Endothelial cell of umbilical vein (primary cell): ENCODE measurements around the gene TDRD7. TPM values are rescaled to one million over a fixed set of nuclear protein-coding genes. Genes with fewer than 3 reads are reported as not detected.

Experiments
- BruUV-seq: library from RNA; stranded (reverse); fragments of 400-500 nt; replicated peaks from 2 replicates; lab custom pipeline; 2021; lab: Mats Ljungman, UMichigan
- CTCF ChIA-PET: fragments of 300-600, 350-600 bp; sonication (Branson Sonifier 250); formaldehyde crosslinking; loops from one replicate; lab custom pipeline; 2021; ENCODE audit warnings: antibody characterized with exemption, inconsistent platforms; lab: Charles Lee
- POLR2A ChIA-PET: fragments of 300-600, 350-600 bp; sonication (Branson Sonifier 250); formaldehyde crosslinking; loops from one replicate; lab custom pipeline; 2021; ENCODE audit warnings: antibody characterized with exemption, inconsistent platforms; lab: Charles Lee
- DNase-seq: peaks from one replicate; pipeline ENCODE4 v3.0.0-alpha.2; 2011; ENCODE audit warnings: low read depth, low spot score
- FAIRE-seq: peaks from 2 replicates; lab custom pipeline; 2011; peaks lifted over from hg19 to GRCh38; lab: Jason Lieb, UNC
- H2AFZ ChIP-seq: 2 replicates; pipeline ENCODE4 v1.6.0; 2012; ENCODE audit warnings: low read depth, low read length, control low read depth, inconsistent platforms
- H3K27ac ChIP-seq: 2 replicates; pipeline ENCODE4 v1.5.1; 2011; ENCODE audit warnings: low read depth, mild to moderate bottlenecking, control low read depth, low read length, moderate library complexity; ENCODE audit not compliant: insufficient read depth
- H3K27me3 ChIP-seq, 2 experiments: 2 replicates each; pipeline versions ENCODE4 v1.6.0 to v1.6.1; 2011; ENCODE audit warnings: low read length in 2 of 2, mixed read lengths in 1 of 2; ENCODE audit not compliant: control insufficient read depth in 2 of 2, insufficient read depth in 2 of 2
- H3K36me3 ChIP-seq, 2 experiments: 2 replicates in 1 of 2; 3 replicates in 1 of 2; pipeline ENCODE4 v1.5.1; 2011; ENCODE audit warnings: low read length in 2 of 2, mild to moderate bottlenecking in 1 of 2, moderate library complexity in 1 of 2; ENCODE audit not compliant: control insufficient read depth in 2 of 2, insufficient read depth in 2 of 2; ENCODE audit errors: extremely low read depth in 1 of 2
- H3K4me1 ChIP-seq: 3 replicates; pipeline ENCODE4 v1.5.1; 2011; ENCODE audit warnings: mild to moderate bottlenecking, low read length; ENCODE audit not compliant: control insufficient read depth, insufficient read depth; ENCODE audit errors: extremely low read depth
- H3K4me2 ChIP-seq: 2 replicates; pipeline ENCODE4 v1.6.1; 2011; ENCODE audit warnings: low read length, control low read depth, mixed read lengths; ENCODE audit not compliant: insufficient read depth
- H3K4me3 ChIP-seq, 3 experiments: fragments of 200-600 bp in 1 of 3; sonication (generic), shearing (Covaris generic) in 1 of 3; replicated peaks in 1 of 3; 2 replicates each; pipeline ENCODE4 v1.5.1; 2011 to 2016; ENCODE audit warnings: control low read depth in 3 of 3, low read length in 3 of 3, mild to moderate bottlenecking in 2 of 3, inconsistent platforms in 1 of 3, low read depth in 1 of 3, moderate library complexity in 1 of 3; ENCODE audit not compliant: insufficient read depth in 1 of 3
- H3K79me2 ChIP-seq: 2 replicates; pipeline ENCODE4 v1.6.0; 2012; ENCODE audit warnings: low read length, inconsistent platforms; ENCODE audit not compliant: control insufficient read depth, insufficient read depth
- H3K9ac ChIP-seq: replicated peaks from 2 replicates; pipeline ENCODE3; 2011; ENCODE audit warnings: low read length, control low read depth; ENCODE audit not compliant: insufficient read depth; ENCODE audit errors: extremely low read depth
- H3K9me1 ChIP-seq: replicated peaks from 3 replicates; pipeline ENCODE4 v1.6.0; 2011; ENCODE audit warnings: mild to moderate bottlenecking, low read length; ENCODE audit not compliant: control insufficient read depth, insufficient read depth; ENCODE audit errors: extremely low read depth
- H3K9me3 ChIP-seq: replicated peaks from 2 replicates; pipeline ENCODE4 v1.5.1; 2012; ENCODE audit warnings: low read length, inconsistent platforms; ENCODE audit not compliant: control insufficient read depth, insufficient read depth
- H4K20me1 ChIP-seq: replicated peaks from 2 replicates; pipeline ENCODE3; 2011; ENCODE audit warnings: mild to moderate bottlenecking, low read length; ENCODE audit not compliant: control insufficient read depth, insufficient read depth; ENCODE audit errors: extremely low read depth
- EZH2 ChIP-seq: IDR thresholded peaks from 2 replicates; pipeline ENCODE4 v1.6.1; 2012; ENCODE audit warnings: borderline replicate concordance, low read depth, mild to moderate bottlenecking, moderate library complexity, low read length, inconsistent platforms; ENCODE audit not compliant: severe bottlenecking
- FOS ChIP-seq: IDR thresholded peaks from 2 replicates; pipeline ENCODE4 v1.6.1; 2011; ENCODE audit warnings: mild to moderate bottlenecking, low read length, moderate library complexity, borderline replicate concordance; ENCODE audit not compliant: insufficient read depth
- GATA2 ChIP-seq: IDR thresholded peaks from 2 replicates; pipeline ENCODE4 v1.7.0; 2011; ENCODE audit warnings: low read depth, mild to moderate bottlenecking, moderate library complexity, mixed read lengths, low read length; ENCODE audit not compliant: insufficient read length, insufficient read depth
- JUN ChIP-seq: IDR thresholded peaks from 2 replicates; pipeline ENCODE4 v1.6.1; 2011; ENCODE audit warnings: borderline replicate concordance, low read depth; ENCODE audit not compliant: insufficient read length, insufficient read depth
- MYC ChIP-seq: IDR thresholded peaks from one replicate; pipeline ENCODE4 v1.6.1; 2011; ENCODE audit warnings: mild to moderate bottlenecking, low read depth, low read length
- POLR2A ChIP-seq: IDR thresholded peaks from 2 replicates; pipeline ENCODE4 v1.6.1; 2012; ENCODE audit warnings: low read depth, mild to moderate bottlenecking, control low read depth, low read length
- POLR2AphosphoS5 ChIP-seq: IDR thresholded peaks from 2 replicates; pipeline ENCODE4 v1.6.1; 2012; ENCODE audit warnings: low read depth, mild to moderate bottlenecking, control low read depth, low read length, moderate library complexity; ENCODE audit not compliant: insufficient read depth
- dilution Hi-C: fragments of 300-500 bp; cut with MboI; formaldehyde crosslinking; loops from one replicate; pipeline ENCODE4 v1.15.0; 2019; ENCODE audit warnings: low sequenced_read_pairs; ENCODE audit not compliant: extremely low pct_ligation_motif_present
- intact Hi-C: fragments of 100-400 bp; cut with micrococcal nuclease; formaldehyde crosslinking; loops from one replicate; pipeline ENCODE4 v1.10.0; 2022
- polyA plus RNA-seq, 4 experiments: library from polyadenylated mRNA; depleted of rRNA in 3 of 4; stranded (reverse) in 3 of 4; unstranded in 1 of 4; fragments of >200 nt; gene quantifications; 2 replicates each; pipeline versions ENCODE4 v1.2.1 to v1.2.3, GENCODE V29; 2011 to 2012; ENCODE audit warnings: missing spikeins in 1 of 4
- total RNA-seq: library from RNA; stranded (reverse); gene quantifications from 2 replicates; pipeline ENCODE4 v1.2.3, GENCODE V29; 2021
- TF ChIP-seq, protein P1 (sequence below), 2 donors: IDR thresholded peaks; 1 replicate in 1 of 2; 2 replicates in 1 of 2; pipeline ENCODE4 v1.5.1; 2011; ENCODE audit warnings: low read length in 2 of 2, mild to moderate bottlenecking in 2 of 2, moderate library complexity in 2 of 2, control low read depth in 1 of 2, inconsistent platforms in 1 of 2, low read depth in 1 of 2; ENCODE audit not compliant: insufficient read depth in 1 of 2; ENCODE audit errors: extremely low read depth in 1 of 2
- TF ChIP-seq, protein P2 (sequence below): IDR thresholded peaks from 2 replicates; pipeline ENCODE4 v1.6.1; 2011; ENCODE audit not compliant: insufficient read depth, insufficient read length

The TDRD7 gene
- total and polyA plus RNA-seq, 2 donors (not counting 3 experiments of a cell fraction or from before 2014, with no cell fraction given) = 4.9 to 11.5 TPM

DNA sequence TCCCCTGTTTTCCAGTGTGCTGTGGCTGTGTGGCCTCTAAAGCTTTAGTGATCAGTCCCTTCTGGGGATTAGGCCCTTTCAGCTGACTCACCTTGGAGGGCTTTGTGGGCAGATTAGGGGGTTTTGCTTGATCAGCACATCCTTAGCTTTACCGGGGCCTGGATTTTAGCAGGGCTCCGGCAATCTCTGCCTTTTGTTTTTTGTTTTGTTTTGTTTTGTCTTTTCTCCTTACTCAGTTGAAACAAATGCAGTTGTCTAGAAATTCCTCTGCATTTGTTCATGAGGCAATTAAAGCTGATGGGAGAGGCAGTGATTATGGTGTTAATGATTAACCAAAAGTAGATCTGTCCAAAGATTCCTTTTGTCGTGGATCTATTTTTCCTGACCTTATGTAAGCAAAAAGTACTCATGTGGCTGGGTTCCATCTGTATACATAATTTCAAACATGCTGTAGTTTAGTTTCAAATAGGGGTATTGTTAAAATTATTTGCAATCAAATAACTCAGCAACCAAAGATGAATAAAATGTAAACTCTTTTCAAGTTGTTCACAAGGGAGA, 5.2 kb upstream of the TDRD7 start:
- Histone ChIP-seq H3K27ac (no peak overlapping the region), H3K27me3 (peaks cover 33 to 43% of the 10 kb centered on the region in 2 experiments), H2AFZ (no peak overlapping the region), H3K9me1 (no peaks in the 10 kb centered on the region), H3K4me2 (no peak overlapping the region), H3K4me3 (no peak overlapping the region), H3K4me1 (no peaks in the 10 kb centered on the region), H3K9me3 (no peaks in the 10 kb centered on the region), H3K36me3 (no peaks in the 10 kb centered on the region), H3K9ac (no peak overlapping the region), H3K79me2 (no peaks in the 10 kb centered on the region), H4K20me1 (no peaks in the 10 kb centered on the region)
- DNase-seq = no peak
- POLR2A ChIA-PET = no interaction called here
- intact Hi-C loops = no loop called here
- TF ChIP-seq JUN = no peak
- TF ChIP-seq, protein P1, sequence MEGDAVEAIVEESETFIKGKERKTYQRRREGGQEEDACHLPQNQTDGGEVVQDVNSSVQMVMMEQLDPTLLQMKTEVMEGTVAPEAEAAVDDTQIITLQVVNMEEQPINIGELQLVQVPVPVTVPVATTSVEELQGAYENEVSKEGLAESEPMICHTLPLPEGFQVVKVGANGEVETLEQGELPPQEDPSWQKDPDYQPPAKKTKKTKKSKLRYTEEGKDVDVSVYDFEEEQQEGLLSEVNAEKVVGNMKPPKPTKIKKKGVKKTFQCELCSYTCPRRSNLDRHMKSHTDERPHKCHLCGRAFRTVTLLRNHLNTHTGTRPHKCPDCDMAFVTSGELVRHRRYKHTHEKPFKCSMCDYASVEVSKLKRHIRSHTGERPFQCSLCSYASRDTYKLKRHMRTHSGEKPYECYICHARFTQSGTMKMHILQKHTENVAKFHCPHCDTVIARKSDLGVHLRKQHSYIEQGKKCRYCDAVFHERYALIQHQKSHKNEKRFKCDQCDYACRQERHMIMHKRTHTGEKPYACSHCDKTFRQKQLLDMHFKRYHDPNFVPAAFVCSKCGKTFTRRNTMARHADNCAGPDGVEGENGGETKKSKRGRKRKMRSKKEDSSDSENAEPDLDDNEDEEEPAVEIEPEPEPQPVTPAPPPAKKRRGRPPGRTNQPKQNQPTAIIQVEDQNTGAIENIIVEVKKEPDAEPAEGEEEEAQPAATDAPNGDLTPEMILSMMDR (IDR thresholded peaks at IDR 0.05; ENCODE audit: extremely low read depth in 1 of 2, insufficient read depth in 1 of 2, low read depth in 1 of 2, low read length in 2 of 2) = no peak
- TF ChIP-seq, protein P2, sequence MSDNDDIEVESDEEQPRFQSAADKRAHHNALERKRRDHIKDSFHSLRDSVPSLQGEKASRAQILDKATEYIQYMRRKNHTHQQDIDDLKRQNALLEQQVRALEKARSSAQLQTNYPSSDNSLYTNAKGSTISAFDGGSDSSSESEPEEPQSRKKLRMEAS = no peak
- TF ChIP-seq FOS = no peak
- TF ChIP-seq POLR2AphosphoS5 = no peak
- no peak for TF ChIP-seq MYC
- TF ChIP-seq POLR2A = no peak
- no peak for TF ChIP-seq EZH2
- no peak for TF ChIP-seq GATA2
- dilution Hi-C loops = no loop called here
- no TSS peak for BruUV-seq
- FAIRE-seq = no peak
- CTCF ChIA-PET = interaction anchor here (0.9 to 11.9 kb wide), 5 partner anchors 9 to 552 kb away, joined by 3 to 138 read pairs (median 3); partner anchors contain the start of gene ZNF782
